Osteoblast (primary cell): ENCODE data around the gene ASTN2. TPM values are rescaled to one million over a fixed set of nuclear protein-coding genes. Genes with fewer than 3 reads are reported as not detected.

Experiments used
- DNase-seq: peaks from one replicate; pipeline ENCODE4 v3.0.0; 2011; ENCODE audit warnings: low spot score, mixed read lengths; ENCODE audit not compliant: insufficient read length; ENCODE audit errors: missing footprints
- H2AFZ ChIP-seq: 2 replicates; pipeline ENCODE4 v1.6.0; 2011; ENCODE audit warnings: mild to moderate bottlenecking, low read length
- H3K27ac ChIP-seq: 2 replicates; pipeline ENCODE4 v1.5.1; 2011; ENCODE audit warnings: mild to moderate bottlenecking, low read depth, low read length, moderate library complexity
- H3K27me3 ChIP-seq: 2 replicates; pipeline ENCODE4 v1.6.0; 2012; ENCODE audit warnings: mild to moderate bottlenecking, control low read depth, inconsistent platforms, low read length, moderate library complexity; ENCODE audit not compliant: insufficient read depth
- H3K36me3 ChIP-seq: 2 replicates; pipeline ENCODE4 v1.5.1; 2011; ENCODE audit warnings: mild to moderate bottlenecking, low read length, control low read depth, moderate library complexity; ENCODE audit not compliant: insufficient read depth
- H3K4me1 ChIP-seq: 2 replicates; pipeline ENCODE4 v1.5.1; 2011; ENCODE audit warnings: mild to moderate bottlenecking, low read length, control low read depth, moderate library complexity; ENCODE audit not compliant: insufficient read depth
- H3K4me2 ChIP-seq: 2 replicates; pipeline ENCODE4 v1.6.0; 2011; ENCODE audit warnings: mild to moderate bottlenecking, low read length; ENCODE audit not compliant: insufficient read depth
- H3K4me3 ChIP-seq: fragments of 200-600 bp; sonication (generic); 3 replicates; pipeline ENCODE4 v1.5.1; 2012; ENCODE audit warnings: mild to moderate bottlenecking, low read length, inconsistent platforms; ENCODE audit not compliant: insufficient read depth
- H3K79me2 ChIP-seq: 2 replicates; pipeline ENCODE4 v1.6.0; 2012; ENCODE audit warnings: mild to moderate bottlenecking, low read length, control low read depth, inconsistent platforms; ENCODE audit not compliant: insufficient read depth
- H3K9me3 ChIP-seq: 2 replicates; pipeline ENCODE4 v1.5.1; 2011; ENCODE audit warnings: low read depth, low read length, control low read depth
- H4K20me1 ChIP-seq: 2 replicates; pipeline ENCODE4 v1.6.0; 2012; ENCODE audit warnings: mild to moderate bottlenecking, low read length, control low read depth; ENCODE audit not compliant: insufficient read depth
- CTCF ChIP-seq: IDR thresholded peaks from 2 replicates; pipeline ENCODE4 v1.5.1; 2011; ENCODE audit warnings: mild to moderate bottlenecking, low read depth, low read length, moderate library complexity; ENCODE audit errors: extremely low read depth
- total RNA-seq: library from RNA; depleted of rRNA; stranded (reverse); fragments of >200 nt; gene quantifications from 2 replicates; pipeline ENCODE4 v1.2.3, GENCODE V29; 2012

ASTN2 gene
- total RNA-seq, 1 donor, result 4.7 TPM

DNA sequence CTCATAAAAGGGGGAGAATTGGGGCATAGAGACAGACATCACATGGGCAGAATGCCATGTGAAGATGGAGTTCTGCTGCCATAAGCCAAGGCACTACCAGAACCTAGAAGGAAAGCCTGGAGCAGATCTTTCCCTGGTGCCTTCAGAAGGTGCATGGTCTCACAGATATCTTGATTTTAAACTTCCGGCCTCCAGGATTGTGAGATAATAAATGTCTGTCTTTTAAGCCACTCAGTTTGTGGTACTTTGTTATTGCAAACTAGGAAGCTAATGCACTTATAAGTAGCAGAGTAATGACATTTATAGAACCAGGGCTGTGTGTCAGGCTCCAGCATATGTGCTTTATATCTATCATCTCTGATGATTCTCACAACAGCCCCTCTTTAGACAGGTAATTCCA is 130.4 kb downstream of the ASTN2 start:
- DNase-seq, result no peak
- Histone ChIP-seq H2AFZ (no peak overlapping the region), H3K27me3 (no peaks in the 10 kb centered on the region), H3K9me3 (no peaks in the 10 kb centered on the region), H3K4me2 (no peak overlapping the region), H3K4me1 (no peaks in the 10 kb centered on the region), H3K79me2 (no peaks in the 10 kb centered on the region), H4K20me1 (no peaks in the 10 kb centered on the region), H3K4me3 (no peak overlapping the region), H3K27ac (no peak overlapping the region), H3K36me3 (no peaks in the 10 kb centered on the region)
- TF ChIP-seq CTCF, result no peak

- Histone ChIP-seq H3K9me3 (no peaks in the 10 kb centered on the region), H3K4me3 (no peak overlapping the region), H3K4me2 (no peak overlapping the region), H3K79me2 (no peaks in the 10 kb centered on the region), H3K27ac (no peak overlapping the region), H3K36me3 (no peaks in the 10 kb centered on the region), H2AFZ (no peak overlapping the region), H3K27me3 (no peaks in the 10 kb centered on the region), H4K20me1 (no peaks in the 10 kb centered on the region), H3K4me1 (no peaks in the 10 kb centered on the region)
- TF ChIP-seq CTCF, result no peak
- DNase-seq, result no peak
Measured at GRCh38 chr9:117282541-117282940, 132.3 kb downstream of the ASTN2 start.

- no peaks in the 10 kb centered on the region for H4K20me1 ChIP-seq
- H3K4me3 ChIP-seq, result no peak overlapping the region
- H3K9me3 ChIP-seq, result no peaks in the 10 kb centered on the region
- no peak overlapping the region for H3K4me2 ChIP-seq
- H3K27me3 ChIP-seq, result no peaks in the 10 kb centered on the region
- DNase-seq, result no peak
- no peak for TF ChIP-seq CTCF
- H3K27ac ChIP-seq, result no peak overlapping the region
- H3K36me3 ChIP-seq, result no peaks in the 10 kb centered on the region
- H3K4me1 ChIP-seq, result no peaks in the 10 kb centered on the region
- H3K79me2 ChIP-seq, result no peaks in the 10 kb centered on the region
- H2AFZ ChIP-seq, result no peak overlapping the region
Measured at GRCh38 chr9:117278471-117279035, 136.3 kb downstream of the ASTN2 start.

DNA sequence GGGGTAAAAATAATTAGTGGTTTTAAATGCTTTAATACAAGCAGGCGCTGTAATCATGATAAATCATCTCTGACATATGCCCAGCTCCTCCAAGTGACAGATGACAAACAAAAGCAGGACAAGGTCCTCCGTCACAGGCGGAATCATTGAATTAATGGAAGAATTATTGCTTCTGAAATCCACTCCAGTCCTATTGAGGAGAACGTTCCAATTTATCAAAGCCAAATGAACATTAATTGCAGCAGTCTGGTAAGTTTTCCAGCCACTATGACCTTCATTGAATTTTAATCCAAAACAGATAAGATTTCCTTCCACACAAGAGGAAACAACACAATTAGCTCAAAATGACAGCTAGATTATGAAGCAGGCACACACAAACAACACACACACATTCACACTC is 136.8 kb downstream of the ASTN2 start:
- Histone ChIP-seq H2AFZ (no peak overlapping the region), H3K9me3 (no peaks in the 10 kb centered on the region), H3K4me3 (no peak overlapping the region), H3K4me2 (no peak overlapping the region), H3K4me1 (no peaks in the 10 kb centered on the region), H3K27me3 (no peaks in the 10 kb centered on the region), H3K36me3 (no peaks in the 10 kb centered on the region), H3K27ac (no peak overlapping the region), H3K79me2 (no peaks in the 10 kb centered on the region), H4K20me1 (no peaks in the 10 kb centered on the region)
- DNase-seq, result no peak
- TF ChIP-seq CTCF, result no peak
